ENCODE results near the gene DGLUCY.

Gene DGLUCY

GRCh38 chr14:91234791-91235114 is 120.9 kb downstream of the DGLUCY start:
- DNase-seq (ENCODE audit: low read depth): no peak
- TF ChIP-seq CTCF (conservative IDR thresholded peaks at IDR 0.05; ENCODE audit: control insufficient read depth, insufficient read depth, low read depth, low read length): no peak
- no peak overlapping the region for H3K4me3 ChIP-seq (ENCODE audit: control insufficient read depth, low read depth, low read length)

- TF ChIP-seq CTCF (conservative IDR thresholded peaks at IDR 0.05; ENCODE audit: control insufficient read depth, insufficient read depth, low read depth, low read length): no peak
- no peak overlapping the region for H3K4me3 ChIP-seq (ENCODE audit: control insufficient read depth, low read depth, low read length)
- no peak for DNase-seq (ENCODE audit: low read depth)
Measured at GRCh38 chr14:91235841-91236240, 122.0 kb downstream of the DGLUCY start.

- H3K4me3 ChIP-seq (ENCODE audit: control insufficient read depth, low read depth, low read length): no peak overlapping the region
- peak; percentile 75 for DNase-seq (ENCODE audit: low read depth)
- TF ChIP-seq CTCF (conservative IDR thresholded peaks at IDR 0.05; ENCODE audit: control insufficient read depth, insufficient read depth, low read depth, low read length): no peak
Measured at GRCh38 chr14:91237219-91237618, 123.3 kb downstream of the DGLUCY start.

DNA sequence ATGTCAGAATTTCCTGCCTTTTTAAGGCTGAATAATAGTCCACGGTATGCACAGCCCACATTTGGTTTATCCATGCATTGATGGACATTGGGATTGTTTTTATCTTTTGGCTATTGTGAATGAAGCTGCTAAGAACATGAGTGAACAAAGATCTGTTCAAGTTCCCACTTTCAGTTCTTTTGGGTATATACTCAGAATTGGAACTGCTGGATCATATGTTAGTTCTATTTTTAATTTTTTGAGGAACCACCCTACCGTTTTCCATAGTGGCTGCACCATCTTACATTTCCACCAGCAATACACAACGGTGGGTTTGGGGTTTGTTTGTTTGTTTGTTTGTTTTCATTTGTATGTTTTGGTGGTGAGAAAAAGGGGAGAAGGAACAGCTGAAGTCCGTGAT is 124.2 kb downstream of the DGLUCY start:
- TF ChIP-seq CTCF (conservative IDR thresholded peaks at IDR 0.05; ENCODE audit: control insufficient read depth, insufficient read depth, low read depth, low read length): no peak
- no peak overlapping the region for H3K4me3 ChIP-seq (ENCODE audit: control insufficient read depth, low read depth, low read length)
- no peak for DNase-seq (ENCODE audit: low read depth)

DNA sequence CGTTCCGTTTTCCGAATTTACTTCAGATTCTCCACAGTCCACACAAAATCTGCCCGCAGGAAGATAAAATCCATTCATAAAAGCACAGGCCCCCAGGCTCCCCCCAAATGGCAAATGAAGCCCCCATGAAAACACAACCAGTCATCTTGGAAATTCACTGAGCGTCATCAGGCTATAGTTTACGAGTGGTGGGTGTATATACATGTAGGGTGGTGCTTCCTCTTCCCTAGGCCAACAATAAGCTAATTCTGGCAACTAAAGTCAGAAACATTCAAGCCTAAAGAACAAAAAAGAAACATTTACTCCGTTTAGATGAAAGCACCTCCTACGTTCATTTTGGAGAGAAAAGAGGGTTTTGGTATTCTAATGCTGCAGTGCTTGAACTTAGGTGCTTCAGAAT is 124.8 kb downstream of the DGLUCY start:
- no peak overlapping the region for H3K4me3 ChIP-seq (ENCODE audit: control insufficient read depth, low read depth, low read length)
- DNase-seq (ENCODE audit: low read depth): no peak
- TF ChIP-seq CTCF (conservative IDR thresholded peaks at IDR 0.05; ENCODE audit: control insufficient read depth, insufficient read depth, low read depth, low read length): no peak

DNA sequence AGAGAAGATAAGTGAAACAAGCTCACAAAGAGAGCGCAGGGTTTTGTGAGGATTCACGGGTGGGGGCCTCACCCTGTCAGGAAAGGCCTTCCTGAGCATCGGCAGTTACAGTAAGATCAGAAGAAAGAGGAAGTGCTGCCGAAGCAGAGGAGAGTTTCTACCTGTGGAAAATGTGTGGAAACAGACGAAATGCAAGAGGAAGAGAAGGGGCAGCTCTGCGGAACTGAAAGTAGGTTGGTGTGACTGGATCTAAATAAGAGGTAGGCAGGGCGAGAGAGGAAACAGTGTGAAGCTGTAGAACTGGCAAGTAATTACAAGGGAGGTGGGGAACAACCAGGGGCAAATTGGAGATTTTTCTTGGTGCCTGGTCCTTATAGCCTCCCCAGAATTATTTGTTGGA is 128.0 kb downstream of the DGLUCY start:
- DNase-seq (ENCODE audit: low read depth): no peak
- H3K4me3 ChIP-seq (ENCODE audit: control insufficient read depth, low read depth, low read length): no peak overlapping the region
- no peak for TF ChIP-seq CTCF (conservative IDR thresholded peaks at IDR 0.05; ENCODE audit: control insufficient read depth, insufficient read depth, low read depth, low read length)

DNA sequence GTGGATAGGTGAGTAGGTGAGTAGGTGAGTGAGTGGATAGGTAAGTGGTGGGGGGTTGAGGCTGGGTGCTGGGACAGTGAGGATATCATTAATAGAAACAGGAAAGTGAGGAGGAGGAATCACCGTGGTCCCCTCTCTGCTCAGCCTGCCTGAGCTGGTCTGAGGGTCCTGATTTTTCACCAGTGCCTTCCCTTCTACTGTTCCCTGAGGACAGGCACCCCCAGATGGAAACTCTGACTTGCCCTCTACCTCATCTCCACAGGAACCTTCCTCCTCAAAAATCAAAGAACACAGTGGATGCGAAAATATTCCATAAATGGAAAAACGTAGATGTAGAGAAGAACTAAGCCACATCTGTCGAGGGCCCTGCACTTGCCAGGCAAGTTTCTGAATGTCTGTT is 128.8 kb downstream of the DGLUCY start:
- TF ChIP-seq CTCF (conservative IDR thresholded peaks at IDR 0.05; ENCODE audit: control insufficient read depth, insufficient read depth, low read depth, low read length): no peak
- no peak for DNase-seq (ENCODE audit: low read depth)
- no peak overlapping the region for H3K4me3 ChIP-seq (ENCODE audit: control insufficient read depth, low read depth, low read length)
